Peyer's patch (tissue), 4 donors: Measurements from ENCODE around the gene EREG.

Experiments
- CTCF ChIP-seq, 6 experiments: fragments of 450-650 bp in 4 of 6; fragments of 200-600 bp in 2 of 6; sonication (generic) in 1 of 6; IDR thresholded peaks; one replicate each; pipeline ENCODE4 v1.5.1; 2017 to 2019; ENCODE audit warnings: antibody characterized with exemption in 6 of 6, mild to moderate bottlenecking in 3 of 6, moderate library complexity in 1 of 6
- POLR2A ChIP-seq, 2 donors: fragments of 450-650 bp; IDR thresholded peaks; one replicate each; pipeline ENCODE4 v1.5.1; 2017; ENCODE audit warnings: antibody characterized with exemption in 2 of 2, mild to moderate bottlenecking in 2 of 2, moderate library complexity in 2 of 2

GRCh38 chr4:74428276-74428675 is 63.3 kb downstream of the EREG start:
- TF ChIP-seq CTCF (IDR thresholded peaks at IDR 0.05), result no peak
- TF ChIP-seq POLR2A (IDR thresholded peaks at IDR 0.05), result no peak
